Measurements from ENCODE around the gene EDEM3. TPM values are rescaled to one million over a fixed set of nuclear protein-coding genes. Genes with fewer than 3 reads are reported as not detected.

The EDEM3 gene, protein sequence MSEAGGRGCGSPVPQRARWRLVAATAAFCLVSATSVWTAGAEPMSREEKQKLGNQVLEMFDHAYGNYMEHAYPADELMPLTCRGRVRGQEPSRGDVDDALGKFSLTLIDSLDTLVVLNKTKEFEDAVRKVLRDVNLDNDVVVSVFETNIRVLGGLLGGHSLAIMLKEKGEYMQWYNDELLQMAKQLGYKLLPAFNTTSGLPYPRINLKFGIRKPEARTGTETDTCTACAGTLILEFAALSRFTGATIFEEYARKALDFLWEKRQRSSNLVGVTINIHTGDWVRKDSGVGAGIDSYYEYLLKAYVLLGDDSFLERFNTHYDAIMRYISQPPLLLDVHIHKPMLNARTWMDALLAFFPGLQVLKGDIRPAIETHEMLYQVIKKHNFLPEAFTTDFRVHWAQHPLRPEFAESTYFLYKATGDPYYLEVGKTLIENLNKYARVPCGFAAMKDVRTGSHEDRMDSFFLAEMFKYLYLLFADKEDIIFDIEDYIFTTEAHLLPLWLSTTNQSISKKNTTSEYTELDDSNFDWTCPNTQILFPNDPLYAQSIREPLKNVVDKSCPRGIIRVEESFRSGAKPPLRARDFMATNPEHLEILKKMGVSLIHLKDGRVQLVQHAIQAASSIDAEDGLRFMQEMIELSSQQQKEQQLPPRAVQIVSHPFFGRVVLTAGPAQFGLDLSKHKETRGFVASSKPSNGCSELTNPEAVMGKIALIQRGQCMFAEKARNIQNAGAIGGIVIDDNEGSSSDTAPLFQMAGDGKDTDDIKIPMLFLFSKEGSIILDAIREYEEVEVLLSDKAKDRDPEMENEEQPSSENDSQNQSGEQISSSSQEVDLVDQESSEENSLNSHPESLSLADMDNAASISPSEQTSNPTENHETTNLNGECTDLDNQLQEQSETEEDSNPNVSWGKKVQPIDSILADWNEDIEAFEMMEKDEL
- total RNA-seq (10 to 100 TPM; 15.5 to 22.7 (median 20.9) TPM), polyA plus RNA-seq (10 to 100 TPM in 1 of 2 donors, 1 to 10 TPM in 1; 7.1 to 12.0 TPM)
- long read RNA-seq, donor 1, full-length matches to known transcripts = 2 of 58 reads
- long read RNA-seq, donor 1, partial matches to known transcripts = 20 of 58 reads
- long read RNA-seq, donor 1, other reads (novel, unspliced or antisense) = 36 of 58 reads
- long read RNA-seq, donor 2, full-length matches to known transcripts = 5 of 5 reads
- long read RNA-seq, donor 2, partial matches to known transcripts = 0 of 5 reads
- long read RNA-seq, donor 2, other reads (novel, unspliced or antisense) = 0 of 5 reads
- long read RNA-seq, donor 3, full-length matches to known transcripts = 36 of 51 reads
- long read RNA-seq, donor 3, partial matches to known transcripts = 3 of 51 reads
- long read RNA-seq, donor 3, other reads (novel, unspliced or antisense) = 12 of 51 reads

- TF ChIP-seq POLR2A (IDR thresholded peaks at IDR 0.05) = peak; percentile 92
- TF ChIP-seq CTCF (IDR thresholded peaks at IDR 0.05) = no peak
- no peak for TF ChIP-seq EP300 (IDR thresholded peaks at IDR 0.05)
- no peaks in the 10 kb centered on the region for H3K27me3 ChIP-seq
- H3K36me3 ChIP-seq = no peaks in the 10 kb centered on the region
- 0 to 1% (median 0%) methylated on average over 71 to 76 of the region's 76 CpGs for WGBS, 3 donors
- H3K27ac ChIP-seq = peak within 1 kb of the TSS; percentile 83 to 91
- DNase-seq = peak; percentile 96 to 97 (median 97)
- H3K9me3 ChIP-seq = no peaks in the 10 kb centered on the region
- intact Hi-C loops (cut with DNase I) = loop anchor here in 1 of 4 donors (10.0 kb wide), 1 partner anchor 560 kb away; the partner anchor contains the start of gene IVNS1ABP
- H3K4me1 ChIP-seq (ENCODE audit: insufficient read depth) = peaks cover 3% of the 10 kb centered on the region
- H3K4me3 ChIP-seq = peak within 1 kb of the TSS; percentile 95
Measured at GRCh38 chr1:184754476-184755225, at the start of gene EDEM3. Gene EDEM3, minus strand, starts transcription at chr1:184754858. Its CDS starts 212 bp downstream, at chr1:184754646.

DNA sequence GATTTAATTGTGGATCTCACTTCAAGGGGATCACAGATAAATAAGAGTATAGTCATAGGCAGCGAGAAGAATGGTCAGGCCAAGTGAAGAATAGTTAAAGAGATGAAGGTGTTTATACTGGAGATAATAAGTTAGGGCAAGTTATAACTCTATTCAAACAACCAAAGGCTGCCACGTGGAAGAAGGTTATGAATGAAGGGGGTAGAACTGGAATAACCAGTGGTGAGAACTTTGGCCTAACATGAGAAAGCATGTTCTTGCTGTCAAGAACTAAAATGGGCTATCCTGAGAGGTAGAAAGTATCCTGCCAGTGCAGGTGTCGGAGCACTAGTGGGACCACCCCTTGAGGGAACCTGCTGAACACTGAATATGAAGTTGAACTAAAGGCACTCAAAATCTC, 49.6 kb upstream of the EDEM3 start:
- H3K9me3 ChIP-seq = no peaks in the 10 kb centered on the region
- no peak for TF ChIP-seq CTCF (IDR thresholded peaks at IDR 0.05)
- no peak for TF ChIP-seq EP300 (IDR thresholded peaks at IDR 0.05)
- WGBS, 3 donors = 86 to 93% (median 92%) methylated on average over 3 of the region's 3 CpGs
- H3K4me1 ChIP-seq (ENCODE audit: insufficient read depth) = no peaks in the 10 kb centered on the region
- no peak overlapping the region for H3K27ac ChIP-seq
- intact Hi-C loops (cut with DNase I) = loop anchor here in 2 of 4 donors (10.0 kb wide), 2 partner anchors 181 to 371 kb away; no protein-coding TSS in a partner anchor
- H3K36me3 ChIP-seq = no peaks in the 10 kb centered on the region
- H3K27me3 ChIP-seq = no peaks in the 10 kb centered on the region
- DNase-seq = no peak
- no peak overlapping the region for H3K4me3 ChIP-seq

DNA sequence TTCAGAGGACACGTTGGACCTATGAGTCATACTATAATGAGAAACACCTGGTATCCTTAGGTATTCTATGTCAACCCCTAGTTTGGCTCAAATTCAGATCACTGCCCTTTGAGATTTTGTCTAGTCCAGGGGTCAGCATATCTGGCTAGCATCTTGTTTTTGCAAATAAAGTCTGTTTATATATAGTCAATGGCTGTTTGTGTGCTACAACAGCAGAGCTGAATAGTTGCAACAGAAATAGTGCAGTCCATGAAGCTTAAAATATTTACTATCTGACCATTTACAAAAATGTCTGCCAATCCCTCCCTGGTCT, 48.5 kb upstream of the EDEM3 start:
- no peaks in the 10 kb centered on the region for H3K36me3 ChIP-seq
- 5 to 10% (median 7%) methylated on average over 1 of the region's 1 CpG for WGBS, 3 donors
- intact Hi-C loops (cut with DNase I) = loop anchor here in 2 of 4 donors (10.0 kb wide), 2 partner anchors 182 to 372 kb away; no protein-coding TSS in a partner anchor
- DNase-seq = no peak
- no peak overlapping the region for H3K4me3 ChIP-seq
- no peaks in the 10 kb centered on the region for H3K4me1 ChIP-seq (ENCODE audit: insufficient read depth)
- no peak for TF ChIP-seq EP300 (IDR thresholded peaks at IDR 0.05)
- no peak for TF ChIP-seq POLR2A (IDR thresholded peaks at IDR 0.05)
- no peak for TF ChIP-seq CTCF (IDR thresholded peaks at IDR 0.05)
- no peaks in the 10 kb centered on the region for H3K9me3 ChIP-seq
- no peak overlapping the region for H3K27ac ChIP-seq
- H3K27me3 ChIP-seq = no peaks in the 10 kb centered on the region
